ENCODE results near the gene ERC2.

DNA sequence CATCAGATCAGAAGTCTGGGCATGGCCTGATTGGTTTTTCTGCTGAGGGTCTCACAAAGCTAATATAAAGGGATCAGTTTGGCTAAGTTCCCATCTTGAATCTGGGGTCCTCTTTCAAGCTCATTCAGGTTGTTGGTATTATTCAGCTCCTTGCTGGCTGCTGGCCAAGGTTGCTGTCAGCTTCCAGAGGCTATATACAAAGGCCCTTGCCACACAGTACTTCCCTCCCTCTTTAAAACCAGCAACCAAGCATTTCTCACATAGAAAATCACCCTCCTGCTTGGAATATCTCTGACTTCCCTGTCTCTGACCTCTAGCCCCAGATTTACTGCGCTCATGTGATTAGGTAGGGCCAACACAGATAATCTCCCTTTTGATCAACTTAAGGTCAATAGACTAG lies 442.9 kb downstream of the ERC2 start:
- TF ChIP-seq, protein P1, sequence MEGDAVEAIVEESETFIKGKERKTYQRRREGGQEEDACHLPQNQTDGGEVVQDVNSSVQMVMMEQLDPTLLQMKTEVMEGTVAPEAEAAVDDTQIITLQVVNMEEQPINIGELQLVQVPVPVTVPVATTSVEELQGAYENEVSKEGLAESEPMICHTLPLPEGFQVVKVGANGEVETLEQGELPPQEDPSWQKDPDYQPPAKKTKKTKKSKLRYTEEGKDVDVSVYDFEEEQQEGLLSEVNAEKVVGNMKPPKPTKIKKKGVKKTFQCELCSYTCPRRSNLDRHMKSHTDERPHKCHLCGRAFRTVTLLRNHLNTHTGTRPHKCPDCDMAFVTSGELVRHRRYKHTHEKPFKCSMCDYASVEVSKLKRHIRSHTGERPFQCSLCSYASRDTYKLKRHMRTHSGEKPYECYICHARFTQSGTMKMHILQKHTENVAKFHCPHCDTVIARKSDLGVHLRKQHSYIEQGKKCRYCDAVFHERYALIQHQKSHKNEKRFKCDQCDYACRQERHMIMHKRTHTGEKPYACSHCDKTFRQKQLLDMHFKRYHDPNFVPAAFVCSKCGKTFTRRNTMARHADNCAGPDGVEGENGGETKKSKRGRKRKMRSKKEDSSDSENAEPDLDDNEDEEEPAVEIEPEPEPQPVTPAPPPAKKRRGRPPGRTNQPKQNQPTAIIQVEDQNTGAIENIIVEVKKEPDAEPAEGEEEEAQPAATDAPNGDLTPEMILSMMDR (IDR thresholded peaks at IDR 0.05) = no peak
- TF ChIP-seq POLR2A (IDR thresholded peaks at IDR 0.05) = no peak
